ENCODE results near the gene COX19. TPM values are rescaled to one million over a fixed set of nuclear protein-coding genes. Genes with fewer than 3 reads are reported as not detected.

Gene COX19
- total and polyA plus RNA-seq, 2 of the 13 experiments (the other 11 are each of a cell fraction or from before 2014, with no cell fraction given): 11.5 to 21.7 TPM

DNA sequence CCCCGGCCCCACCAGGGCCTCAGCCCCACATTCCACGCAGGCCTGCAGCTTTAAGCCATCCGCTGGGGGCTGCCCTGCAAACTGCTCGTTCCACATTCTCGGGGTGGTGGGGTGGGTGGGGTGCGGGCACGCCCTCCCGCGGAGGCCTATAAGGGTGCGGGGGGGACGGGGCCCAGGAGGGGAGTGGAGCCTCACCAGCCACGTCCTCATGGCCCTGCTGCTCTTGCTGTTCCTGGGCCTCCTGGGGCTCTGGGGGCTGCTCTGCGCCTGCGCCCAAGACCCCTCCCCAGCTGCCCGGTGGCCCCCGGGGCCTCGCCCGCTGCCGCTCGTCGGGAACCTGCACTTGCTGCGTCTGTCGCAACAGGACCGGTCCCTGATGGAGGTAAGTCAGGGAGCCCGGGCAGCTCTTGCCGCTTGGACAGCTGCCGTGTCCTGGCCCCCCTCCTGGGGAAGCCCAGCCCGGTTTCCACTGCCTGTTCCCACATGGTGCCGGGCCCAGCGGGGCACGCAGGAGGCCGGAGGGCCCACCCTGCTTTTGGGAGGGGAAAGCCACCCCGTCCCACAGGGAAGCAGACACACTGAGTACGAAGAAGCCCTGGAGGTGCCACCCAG lies 7.8 kb upstream of the COX19 start, which contains the start of gene CYP2W1 (continued):
- TF ChIP-seq, protein P1, sequence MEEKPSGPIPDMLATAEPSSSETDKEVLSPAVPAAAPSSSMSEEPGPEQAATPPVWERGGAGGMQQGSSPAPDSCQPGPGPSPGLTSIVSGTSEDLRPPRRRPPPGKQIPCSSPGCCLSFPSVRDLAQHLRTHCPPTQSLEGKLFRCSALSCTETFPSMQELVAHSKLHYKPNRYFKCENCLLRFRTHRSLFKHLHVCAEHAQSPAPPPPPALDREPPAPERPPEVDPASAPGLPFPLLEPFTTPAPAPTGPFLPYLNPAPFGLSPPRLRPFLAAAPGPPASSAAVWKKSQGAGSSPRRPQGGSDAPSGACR (CRISPR knock-in tag; IDR thresholded peaks at IDR 0.05): peak; percentile 56
- TF ChIP-seq, protein P2, sequence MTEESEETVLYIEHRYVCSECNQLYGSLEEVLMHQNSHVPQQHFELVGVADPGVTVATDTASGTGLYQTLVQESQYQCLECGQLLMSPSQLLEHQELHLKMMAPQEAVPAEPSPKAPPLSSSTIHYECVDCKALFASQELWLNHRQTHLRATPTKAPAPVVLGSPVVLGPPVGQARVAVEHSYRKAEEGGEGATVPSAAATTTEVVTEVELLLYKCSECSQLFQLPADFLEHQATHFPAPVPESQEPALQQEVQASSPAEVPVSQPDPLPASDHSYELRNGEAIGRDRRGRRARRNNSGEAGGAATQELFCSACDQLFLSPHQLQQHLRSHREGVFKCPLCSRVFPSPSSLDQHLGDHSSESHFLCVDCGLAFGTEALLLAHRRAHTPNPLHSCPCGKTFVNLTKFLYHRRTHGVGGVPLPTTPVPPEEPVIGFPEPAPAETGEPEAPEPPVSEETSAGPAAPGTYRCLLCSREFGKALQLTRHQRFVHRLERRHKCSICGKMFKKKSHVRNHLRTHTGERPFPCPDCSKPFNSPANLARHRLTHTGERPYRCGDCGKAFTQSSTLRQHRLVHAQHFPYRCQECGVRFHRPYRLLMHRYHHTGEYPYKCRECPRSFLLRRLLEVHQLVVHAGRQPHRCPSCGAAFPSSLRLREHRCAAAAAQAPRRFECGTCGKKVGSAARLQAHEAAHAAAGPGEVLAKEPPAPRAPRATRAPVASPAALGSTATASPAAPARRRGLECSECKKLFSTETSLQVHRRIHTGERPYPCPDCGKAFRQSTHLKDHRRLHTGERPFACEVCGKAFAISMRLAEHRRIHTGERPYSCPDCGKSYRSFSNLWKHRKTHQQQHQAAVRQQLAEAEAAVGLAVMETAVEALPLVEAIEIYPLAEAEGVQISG (CRISPR knock-in tag; IDR thresholded peaks at IDR 0.05): peak; percentile 42; the same call in 1 of the 2 replicates
- no peak for TF ChIP-seq ARNT2 (CRISPR knock-in tag; IDR thresholded peaks at IDR 0.05; ENCODE audit: low read depth)
- TF ChIP-seq ARID2 (CRISPR knock-in tag; IDR thresholded peaks at IDR 0.05; ENCODE audit: borderline replicate concordance): peak; percentile 84; the same call in 1 of the 2 replicates
- TF ChIP-seq RARA (CRISPR knock-in tag; IDR thresholded peaks at IDR 0.05): peak; percentile 21; the same call in 1 of the 2 replicates
- TF ChIP-seq MIXL1 (CRISPR knock-in tag; IDR thresholded peaks at IDR 0.05): 0 out of 2 replicates have a peak, but pooled peaks have one; percentile 24
- TF ChIP-seq, protein P3, sequence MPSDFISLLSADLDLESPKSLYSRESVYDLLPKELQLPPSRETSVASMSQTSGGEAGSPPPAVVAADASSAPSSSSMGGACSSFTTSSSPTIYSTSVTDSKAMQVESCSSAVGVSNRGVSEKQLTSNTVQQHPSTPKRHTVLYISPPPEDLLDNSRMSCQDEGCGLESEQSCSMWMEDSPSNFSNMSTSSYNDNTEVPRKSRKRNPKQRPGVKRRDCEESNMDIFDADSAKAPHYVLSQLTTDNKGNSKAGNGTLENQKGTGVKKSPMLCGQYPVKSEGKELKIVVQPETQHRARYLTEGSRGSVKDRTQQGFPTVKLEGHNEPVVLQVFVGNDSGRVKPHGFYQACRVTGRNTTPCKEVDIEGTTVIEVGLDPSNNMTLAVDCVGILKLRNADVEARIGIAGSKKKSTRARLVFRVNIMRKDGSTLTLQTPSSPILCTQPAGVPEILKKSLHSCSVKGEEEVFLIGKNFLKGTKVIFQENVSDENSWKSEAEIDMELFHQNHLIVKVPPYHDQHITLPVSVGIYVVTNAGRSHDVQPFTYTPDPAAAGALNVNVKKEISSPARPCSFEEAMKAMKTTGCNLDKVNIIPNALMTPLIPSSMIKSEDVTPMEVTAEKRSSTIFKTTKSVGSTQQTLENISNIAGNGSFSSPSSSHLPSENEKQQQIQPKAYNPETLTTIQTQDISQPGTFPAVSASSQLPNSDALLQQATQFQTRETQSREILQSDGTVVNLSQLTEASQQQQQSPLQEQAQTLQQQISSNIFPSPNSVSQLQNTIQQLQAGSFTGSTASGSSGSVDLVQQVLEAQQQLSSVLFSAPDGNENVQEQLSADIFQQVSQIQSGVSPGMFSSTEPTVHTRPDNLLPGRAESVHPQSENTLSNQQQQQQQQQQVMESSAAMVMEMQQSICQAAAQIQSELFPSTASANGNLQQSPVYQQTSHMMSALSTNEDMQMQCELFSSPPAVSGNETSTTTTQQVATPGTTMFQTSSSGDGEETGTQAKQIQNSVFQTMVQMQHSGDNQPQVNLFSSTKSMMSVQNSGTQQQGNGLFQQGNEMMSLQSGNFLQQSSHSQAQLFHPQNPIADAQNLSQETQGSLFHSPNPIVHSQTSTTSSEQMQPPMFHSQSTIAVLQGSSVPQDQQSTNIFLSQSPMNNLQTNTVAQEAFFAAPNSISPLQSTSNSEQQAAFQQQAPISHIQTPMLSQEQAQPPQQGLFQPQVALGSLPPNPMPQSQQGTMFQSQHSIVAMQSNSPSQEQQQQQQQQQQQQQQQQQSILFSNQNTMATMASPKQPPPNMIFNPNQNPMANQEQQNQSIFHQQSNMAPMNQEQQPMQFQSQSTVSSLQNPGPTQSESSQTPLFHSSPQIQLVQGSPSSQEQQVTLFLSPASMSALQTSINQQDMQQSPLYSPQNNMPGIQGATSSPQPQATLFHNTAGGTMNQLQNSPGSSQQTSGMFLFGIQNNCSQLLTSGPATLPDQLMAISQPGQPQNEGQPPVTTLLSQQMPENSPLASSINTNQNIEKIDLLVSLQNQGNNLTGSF (CRISPR knock-in tag; IDR thresholded peaks at IDR 0.05): 0 out of 2 replicates have a peak, but pooled peaks have one; percentile 14
- TF ChIP-seq ZNF232 (CRISPR knock-in tag; IDR thresholded peaks at IDR 0.05; ENCODE audit: borderline replicate concordance): 0 out of 2 replicates have a peak, but pooled peaks have one; percentile 1
- peak; percentile 27; the same call in 1 of the 2 replicates for TF ChIP-seq NFYC (CRISPR knock-in tag; IDR thresholded peaks at IDR 0.05)
- TF ChIP-seq ZMAT3 (CRISPR knock-in tag; conservative IDR thresholded peaks at IDR 0.05): peak; percentile 34
- TF ChIP-seq, protein P4, sequence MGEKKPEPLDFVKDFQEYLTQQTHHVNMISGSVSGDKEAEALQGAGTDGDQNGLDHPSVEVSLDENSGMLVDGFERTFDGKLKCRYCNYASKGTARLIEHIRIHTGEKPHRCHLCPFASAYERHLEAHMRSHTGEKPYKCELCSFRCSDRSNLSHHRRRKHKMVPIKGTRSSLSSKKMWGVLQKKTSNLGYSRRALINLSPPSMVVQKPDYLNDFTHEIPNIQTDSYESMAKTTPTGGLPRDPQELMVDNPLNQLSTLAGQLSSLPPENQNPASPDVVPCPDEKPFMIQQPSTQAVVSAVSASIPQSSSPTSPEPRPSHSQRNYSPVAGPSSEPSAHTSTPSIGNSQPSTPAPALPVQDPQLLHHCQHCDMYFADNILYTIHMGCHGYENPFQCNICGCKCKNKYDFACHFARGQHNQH (CRISPR knock-in tag; IDR thresholded peaks at IDR 0.05): peak; percentile 57; the same call in 1 of the 2 replicates
- TF ChIP-seq ZNF333 (CRISPR knock-in tag; IDR thresholded peaks at IDR 0.05; ENCODE audit: borderline replicate concordance): 0 out of 2 replicates have a peak, but pooled peaks have one; percentile 13
- TF ChIP-seq, protein P5, sequence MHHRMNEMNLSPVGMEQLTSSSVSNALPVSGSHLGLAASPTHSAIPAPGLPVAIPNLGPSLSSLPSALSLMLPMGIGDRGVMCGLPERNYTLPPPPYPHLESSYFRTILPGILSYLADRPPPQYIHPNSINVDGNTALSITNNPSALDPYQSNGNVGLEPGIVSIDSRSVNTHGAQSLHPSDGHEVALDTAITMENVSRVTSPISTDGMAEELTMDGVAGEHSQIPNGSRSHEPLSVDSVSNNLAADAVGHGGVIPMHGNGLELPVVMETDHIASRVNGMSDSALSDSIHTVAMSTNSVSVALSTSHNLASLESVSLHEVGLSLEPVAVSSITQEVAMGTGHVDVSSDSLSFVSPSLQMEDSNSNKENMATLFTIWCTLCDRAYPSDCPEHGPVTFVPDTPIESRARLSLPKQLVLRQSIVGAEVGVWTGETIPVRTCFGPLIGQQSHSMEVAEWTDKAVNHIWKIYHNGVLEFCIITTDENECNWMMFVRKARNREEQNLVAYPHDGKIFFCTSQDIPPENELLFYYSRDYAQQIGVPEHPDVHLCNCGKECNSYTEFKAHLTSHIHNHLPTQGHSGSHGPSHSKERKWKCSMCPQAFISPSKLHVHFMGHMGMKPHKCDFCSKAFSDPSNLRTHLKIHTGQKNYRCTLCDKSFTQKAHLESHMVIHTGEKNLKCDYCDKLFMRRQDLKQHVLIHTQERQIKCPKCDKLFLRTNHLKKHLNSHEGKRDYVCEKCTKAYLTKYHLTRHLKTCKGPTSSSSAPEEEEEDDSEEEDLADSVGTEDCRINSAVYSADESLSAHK (CRISPR knock-in tag; IDR thresholded peaks at IDR 0.05; ENCODE audit: borderline replicate concordance): no peak
- TF ChIP-seq ZBTB20 (CRISPR knock-in tag; IDR thresholded peaks at IDR 0.05; ENCODE audit: borderline replicate concordance, low read depth): no peak
- peak in 1 of 2 experiments; percentile 83; a peak in 2 of 4 replicates for TF ChIP-seq KLF16 (CRISPR knock-in tag; IDR thresholded peaks at IDR 0.05)
